Panc1 (cell line): ENCODE results near the gene SOBP. TPM values are rescaled to one million over a fixed set of nuclear protein-coding genes. Genes with fewer than 3 reads are reported as not detected.

Experiments
- ATAC-seq: fragments of 200-7000 bp; cut with Tn5 transposase; 2 replicates; pipeline ENCODE4 v1.9.1; 2020; ENCODE audit warnings: mild to moderate bottlenecking, moderate library complexity
- BruUV-seq: library from RNA; stranded (reverse); fragments of 400-500 nt; replicated peaks from 2 replicates; lab custom pipeline; 2021; lab: Mats Ljungman, UMichigan
- CTCF ChIA-PET: fragments of 300-600 bp; sonication (Branson Sonifier 250); formaldehyde crosslinking; loops from one replicate; lab custom pipeline; 2022; ENCODE audit warnings: antibody characterized with exemption; lab: Charles Lee
- POLR2A ChIA-PET: fragments of 300-600 bp; sonication (Branson Sonifier 250); formaldehyde crosslinking; loops from one replicate; lab custom pipeline; 2022; ENCODE audit warnings: antibody characterized with exemption; lab: Charles Lee
- DNase-seq: peaks from one replicate; pipeline ENCODE4 v3.0.0-alpha.2; 2010; ENCODE audit warnings: low read depth, low spot score
- H3K27ac ChIP-seq: 2 replicates; pipeline ENCODE4 v1.5.1; 2011; ENCODE audit warnings: mild to moderate bottlenecking, low read length, inconsistent platforms
- H3K27me3 ChIP-seq: fragments of 200-500 bp; sonication (Bioruptor generic); 2 replicates; pipeline ENCODE4 v1.6.0; 2014; ENCODE audit warnings: low read length, inconsistent platforms; ENCODE audit not compliant: control insufficient read depth, insufficient read depth
- H3K36me3 ChIP-seq: fragments of 200-500 bp; sonication (Bioruptor generic); 2 replicates; pipeline ENCODE4 v1.5.1; 2014; ENCODE audit warnings: inconsistent platforms, mild to moderate bottlenecking, low read length, moderate library complexity; ENCODE audit not compliant: control insufficient read depth, insufficient read depth
- H3K4me1 ChIP-seq: 2 replicates; pipeline ENCODE4 v1.5.1; 2011; ENCODE audit warnings: inconsistent platforms, mild to moderate bottlenecking, low read length, moderate library complexity; ENCODE audit not compliant: control insufficient read depth, insufficient read depth
- H3K4me3 ChIP-seq, 2 experiments: 2 replicates each; pipeline ENCODE4 v1.5.1; 2011 to 2012; ENCODE audit warnings: low read depth in 2 of 2, low read length in 2 of 2, mild to moderate bottlenecking in 2 of 2, inconsistent platforms in 1 of 2, moderate library complexity in 1 of 2
- H3K9me3 ChIP-seq: fragments of 200-500 bp; sonication (Bioruptor generic); 2 replicates; pipeline ENCODE4 v1.5.1; 2014; ENCODE audit warnings: low read depth, mild to moderate bottlenecking, inconsistent platforms, low read length, moderate library complexity; ENCODE audit not compliant: control insufficient read depth, insufficient read depth
- POLR2AphosphoS5 ChIP-seq: IDR thresholded peaks from 2 replicates; pipeline ENCODE4 v1.6.1; 2012; ENCODE audit warnings: mild to moderate bottlenecking, low read depth, low read length, moderate library complexity
- SIN3A ChIP-seq: IDR thresholded peaks from 2 replicates; pipeline ENCODE4 v1.6.1; 2012; ENCODE audit warnings: low read depth, mild to moderate bottlenecking, low read length, moderate library complexity, borderline replicate concordance; ENCODE audit not compliant: insufficient read depth
- TCF7L2 ChIP-seq: IDR thresholded peaks from 2 replicates; pipeline ENCODE4 v1.6.1; 2011; ENCODE audit warnings: mild to moderate bottlenecking, low read depth, low read length, inconsistent platforms
- in situ Hi-C: cut with HindIII; loops from 2 replicates; pipeline ENCODE4 v1.10.0; 2016; ENCODE audit warnings: low sequenced_read_pairs, low pct_unique_long_range_greater_than_20kb
- intact Hi-C: fragments of 100-400 bp; cut with micrococcal nuclease; formaldehyde crosslinking; loops from one replicate; pipeline ENCODE4 v1.10.0; 2022; ENCODE audit not compliant: unreplicated experiment
- total RNA-seq: library from RNA; stranded (reverse); gene quantifications from one replicate; pipeline ENCODE4 v1.2.1, GENCODE V29; 2021; ENCODE audit not compliant: unreplicated experiment
- TF ChIP-seq, protein P1 (sequence below), 2 experiments: IDR thresholded peaks; 2 replicates each; pipeline ENCODE4 v1.6.1; 2011 to 2012; ENCODE audit warnings: low read depth in 2 of 2, control low read depth in 1 of 2, low read length in 1 of 2, mild to moderate bottlenecking in 1 of 2, moderate library complexity in 1 of 2; ENCODE audit not compliant: insufficient read depth in 1 of 2
- TF ChIP-seq, protein P2 (sequence below): fragments of 450-650 bp; IDR thresholded peaks from 2 replicates; pipeline ENCODE4 v1.5.1; 2017; ENCODE audit warnings: mild to moderate bottlenecking

SOBP gene
- total RNA-seq, 1 experiment from 2014 or later: 9.0 TPM

DNA sequence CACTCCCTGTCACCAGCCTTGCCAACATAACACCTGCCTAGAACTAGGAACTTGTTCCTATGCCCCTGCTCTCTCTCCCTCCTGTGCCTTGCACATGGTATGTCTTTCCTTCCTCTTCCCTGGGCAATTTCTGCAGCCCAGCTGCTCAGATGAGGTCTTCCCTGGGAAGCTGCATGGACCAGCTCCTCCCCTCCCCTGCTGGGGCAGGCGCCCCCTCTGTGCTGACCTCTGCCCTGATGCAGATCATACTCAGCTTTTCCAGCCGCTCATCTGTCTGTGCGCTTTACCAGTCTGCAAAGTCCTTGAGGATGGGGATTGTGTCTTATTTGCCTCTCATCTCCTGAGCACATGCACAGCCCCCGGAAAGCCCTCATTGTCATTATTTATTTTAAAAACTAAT lies 172.4 kb downstream of the SOBP start:
- DNase-seq: no peak
- ATAC-seq: no peak
- ChIA-PET CTCF (no interaction called here), POLR2A (no interaction called here)
- Histone ChIP-seq H3K27ac (no peak overlapping the region; the same call in 1 of the 2 replicates), H3K9me3 (no peaks in the 10 kb centered on the region), H3K4me3 (no peak overlapping the region), H3K4me1 (peaks cover 56% of the 10 kb centered on the region), H3K36me3 (no peaks in the 10 kb centered on the region), H3K27me3 (no peaks in the 10 kb centered on the region)
- intact Hi-C loops (no loop called here), in situ Hi-C loops (no loop called here)
- no peak for TF ChIP-seq TCF7L2
- TF ChIP-seq, protein P1, sequence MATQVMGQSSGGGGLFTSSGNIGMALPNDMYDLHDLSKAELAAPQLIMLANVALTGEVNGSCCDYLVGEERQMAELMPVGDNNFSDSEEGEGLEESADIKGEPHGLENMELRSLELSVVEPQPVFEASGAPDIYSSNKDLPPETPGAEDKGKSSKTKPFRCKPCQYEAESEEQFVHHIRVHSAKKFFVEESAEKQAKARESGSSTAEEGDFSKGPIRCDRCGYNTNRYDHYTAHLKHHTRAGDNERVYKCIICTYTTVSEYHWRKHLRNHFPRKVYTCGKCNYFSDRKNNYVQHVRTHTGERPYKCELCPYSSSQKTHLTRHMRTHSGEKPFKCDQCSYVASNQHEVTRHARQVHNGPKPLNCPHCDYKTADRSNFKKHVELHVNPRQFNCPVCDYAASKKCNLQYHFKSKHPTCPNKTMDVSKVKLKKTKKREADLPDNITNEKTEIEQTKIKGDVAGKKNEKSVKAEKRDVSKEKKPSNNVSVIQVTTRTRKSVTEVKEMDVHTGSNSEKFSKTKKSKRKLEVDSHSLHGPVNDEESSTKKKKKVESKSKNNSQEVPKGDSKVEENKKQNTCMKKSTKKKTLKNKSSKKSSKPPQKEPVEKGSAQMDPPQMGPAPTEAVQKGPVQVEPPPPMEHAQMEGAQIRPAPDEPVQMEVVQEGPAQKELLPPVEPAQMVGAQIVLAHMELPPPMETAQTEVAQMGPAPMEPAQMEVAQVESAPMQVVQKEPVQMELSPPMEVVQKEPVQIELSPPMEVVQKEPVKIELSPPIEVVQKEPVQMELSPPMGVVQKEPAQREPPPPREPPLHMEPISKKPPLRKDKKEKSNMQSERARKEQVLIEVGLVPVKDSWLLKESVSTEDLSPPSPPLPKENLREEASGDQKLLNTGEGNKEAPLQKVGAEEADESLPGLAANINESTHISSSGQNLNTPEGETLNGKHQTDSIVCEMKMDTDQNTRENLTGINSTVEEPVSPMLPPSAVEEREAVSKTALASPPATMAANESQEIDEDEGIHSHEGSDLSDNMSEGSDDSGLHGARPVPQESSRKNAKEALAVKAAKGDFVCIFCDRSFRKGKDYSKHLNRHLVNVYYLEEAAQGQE (IDR thresholded peaks at IDR 0.05; ENCODE audit: insufficient read depth in 1 of 2, low read depth in 2 of 2, low read length in 1 of 2): no peak
- no peak for TF ChIP-seq POLR2AphosphoS5
- TF ChIP-seq SIN3A: no peak
- TF ChIP-seq, protein P2, sequence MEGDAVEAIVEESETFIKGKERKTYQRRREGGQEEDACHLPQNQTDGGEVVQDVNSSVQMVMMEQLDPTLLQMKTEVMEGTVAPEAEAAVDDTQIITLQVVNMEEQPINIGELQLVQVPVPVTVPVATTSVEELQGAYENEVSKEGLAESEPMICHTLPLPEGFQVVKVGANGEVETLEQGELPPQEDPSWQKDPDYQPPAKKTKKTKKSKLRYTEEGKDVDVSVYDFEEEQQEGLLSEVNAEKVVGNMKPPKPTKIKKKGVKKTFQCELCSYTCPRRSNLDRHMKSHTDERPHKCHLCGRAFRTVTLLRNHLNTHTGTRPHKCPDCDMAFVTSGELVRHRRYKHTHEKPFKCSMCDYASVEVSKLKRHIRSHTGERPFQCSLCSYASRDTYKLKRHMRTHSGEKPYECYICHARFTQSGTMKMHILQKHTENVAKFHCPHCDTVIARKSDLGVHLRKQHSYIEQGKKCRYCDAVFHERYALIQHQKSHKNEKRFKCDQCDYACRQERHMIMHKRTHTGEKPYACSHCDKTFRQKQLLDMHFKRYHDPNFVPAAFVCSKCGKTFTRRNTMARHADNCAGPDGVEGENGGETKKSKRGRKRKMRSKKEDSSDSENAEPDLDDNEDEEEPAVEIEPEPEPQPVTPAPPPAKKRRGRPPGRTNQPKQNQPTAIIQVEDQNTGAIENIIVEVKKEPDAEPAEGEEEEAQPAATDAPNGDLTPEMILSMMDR: no peak
- no TSS peak for BruUV-seq

DNA sequence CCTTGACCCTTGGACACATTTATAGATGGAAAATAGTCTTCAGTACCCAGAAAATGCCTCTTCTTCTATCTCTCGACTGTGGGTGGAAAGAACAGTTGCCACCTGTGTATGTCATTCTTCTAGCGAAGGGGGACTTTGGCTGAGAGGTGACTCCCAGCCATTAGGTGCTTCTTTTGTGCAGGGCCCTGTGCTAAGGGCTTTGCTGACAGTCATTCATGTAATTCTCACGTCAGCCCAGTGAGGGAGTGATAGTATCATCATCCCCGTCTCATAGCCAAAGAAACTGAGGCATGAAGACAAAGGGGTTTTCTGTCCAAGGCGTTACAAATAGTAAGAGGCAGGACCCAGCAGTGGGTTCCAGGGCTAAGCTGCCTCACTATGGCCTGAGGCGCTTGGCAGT lies 173.4 kb downstream of the SOBP start:
- Histone ChIP-seq H3K27me3 (no peaks in the 10 kb centered on the region), H3K4me1 (peaks cover 46% of the 10 kb centered on the region), H3K9me3 (no peaks in the 10 kb centered on the region), H3K36me3 (no peaks in the 10 kb centered on the region), H3K27ac (0 out of 2 replicates have a peak overlapping the region, but pooled peaks have one; percentile 14), H3K4me3 (no peak overlapping the region)
- ATAC-seq (no peak), DNase-seq (no peak)
- ChIA-PET POLR2A (no interaction called here), CTCF (no interaction called here)
- intact Hi-C loops: no loop called here
- in situ Hi-C loops: no loop called here
- TF ChIP-seq, protein P2: no peak
- TF ChIP-seq TCF7L2: no peak
- BruUV-seq: no TSS peak
